GM19438 (cell line): ENCODE data around the gene CSTB.

Experiments
- ATAC-seq: cut with Tn5 transposase; IDR thresholded peaks from one replicate; pipeline ENCODE4 v1.9.1; 2021; ENCODE audit warnings: low read depth; ENCODE audit not compliant: unreplicated experiment

Gene CSTB

DNA sequence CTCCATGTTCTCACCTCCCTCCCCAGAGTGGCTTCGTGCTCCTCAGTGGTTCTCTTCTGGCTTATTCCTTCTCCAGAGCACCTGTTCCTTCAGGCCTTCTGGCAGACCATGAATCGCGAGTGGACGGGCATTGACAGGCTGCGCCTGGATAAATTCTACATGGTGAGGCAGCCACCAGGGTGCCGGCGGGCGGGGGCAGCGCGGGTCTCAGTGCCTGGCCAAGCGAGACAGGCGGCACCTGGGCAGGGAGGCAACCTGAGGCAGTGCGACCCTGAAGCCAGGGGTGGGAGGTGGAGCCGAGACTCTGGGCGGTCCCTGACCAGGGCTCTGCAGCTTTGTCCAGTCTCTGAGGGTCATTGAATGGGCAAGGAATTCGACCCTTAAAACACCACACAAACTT lies 17.1 kb upstream of the CSTB start:
- no peak for ATAC-seq

DNA sequence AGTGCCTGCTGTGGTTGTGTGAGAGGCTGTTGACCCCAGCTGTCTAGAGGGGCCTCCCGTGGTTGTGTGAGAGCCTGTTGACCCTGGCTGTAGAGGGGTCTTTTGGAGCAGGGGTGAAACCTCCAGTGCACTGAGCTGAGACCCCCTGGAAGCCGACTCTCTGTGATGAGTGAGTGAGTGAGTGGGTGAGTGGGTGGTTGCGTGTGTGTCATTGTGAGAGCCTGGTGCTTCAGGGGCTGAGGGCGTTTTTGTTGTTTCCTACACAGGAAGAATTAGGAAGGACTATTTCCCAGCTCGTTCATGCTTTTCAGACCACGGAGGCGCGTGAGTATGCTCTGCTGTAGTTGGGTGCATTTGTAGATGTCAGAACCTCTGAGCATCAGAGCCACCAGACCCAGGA lies 16.3 kb upstream of the CSTB start:
- no peak for ATAC-seq

DNA sequence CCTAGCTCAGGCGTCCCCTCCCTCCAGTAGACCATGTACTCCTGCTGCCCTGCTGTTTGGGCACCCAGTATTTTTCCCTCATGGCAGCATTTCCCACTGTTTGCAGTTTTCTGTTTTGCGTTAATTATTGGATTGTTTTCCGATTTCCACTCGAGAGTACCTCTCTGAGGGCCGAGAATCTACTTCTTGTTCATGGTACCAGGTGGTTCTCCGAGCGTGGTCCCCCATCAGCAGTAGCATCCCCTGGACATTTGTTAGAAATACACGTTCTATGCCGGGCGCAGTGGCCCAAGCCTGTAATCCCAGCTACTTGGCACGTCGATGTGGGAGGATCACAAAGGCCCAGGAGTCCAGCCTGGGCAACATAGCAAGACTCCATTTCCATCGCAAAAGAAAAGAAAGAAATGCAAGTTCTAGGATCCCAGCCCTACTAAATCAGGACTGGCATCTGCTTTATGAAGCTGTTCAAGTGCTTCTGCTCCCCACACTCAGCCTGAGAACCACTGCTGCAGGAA lies 14.0 kb upstream of the CSTB start:
- no peak for ATAC-seq

DNA sequence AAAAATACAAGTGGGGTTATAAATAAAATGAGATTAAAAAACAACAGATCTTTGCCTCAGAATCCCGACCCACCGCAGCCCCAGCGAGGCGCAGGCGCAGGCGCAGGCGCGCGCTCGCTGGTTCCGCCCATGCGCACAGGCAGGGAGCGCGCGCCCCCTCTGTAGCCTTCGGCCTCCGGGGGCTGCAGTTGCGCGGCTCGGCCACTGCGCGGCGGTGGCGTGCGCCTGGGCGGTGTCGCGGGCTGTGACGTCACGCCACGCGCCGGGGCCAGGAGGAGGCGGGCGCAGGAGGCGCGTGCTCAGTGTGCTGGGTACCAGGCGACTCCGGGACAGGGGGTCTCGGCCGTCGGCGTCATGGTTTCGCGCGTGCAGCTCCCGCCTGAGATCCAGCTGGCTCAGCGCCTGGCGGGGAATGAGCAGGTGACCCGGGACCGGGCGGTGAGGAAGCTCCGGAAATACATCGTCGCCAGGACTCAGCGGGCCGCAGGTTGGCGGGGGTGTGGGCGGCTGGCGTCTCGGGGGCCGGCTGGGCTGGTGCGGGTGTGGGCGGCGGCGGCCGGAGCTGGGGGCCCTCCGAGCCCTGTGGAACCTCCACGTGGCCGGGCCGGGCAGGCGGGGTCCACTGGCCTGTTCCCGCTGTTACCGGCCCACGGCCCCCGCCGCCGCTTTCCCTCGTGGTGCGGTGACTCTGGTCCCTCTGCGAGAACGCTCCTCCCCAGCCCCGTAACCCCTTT lies 13.3 kb upstream of the CSTB start, which contains the start of gene RRP1:
Gene RRP1, plus strand, starts transcription at position 302 of the 734 bp plus-strand sequence. Its CDS starts 53 bp downstream, at position 355.
- ATAC-seq = peak; percentile 79

DNA sequence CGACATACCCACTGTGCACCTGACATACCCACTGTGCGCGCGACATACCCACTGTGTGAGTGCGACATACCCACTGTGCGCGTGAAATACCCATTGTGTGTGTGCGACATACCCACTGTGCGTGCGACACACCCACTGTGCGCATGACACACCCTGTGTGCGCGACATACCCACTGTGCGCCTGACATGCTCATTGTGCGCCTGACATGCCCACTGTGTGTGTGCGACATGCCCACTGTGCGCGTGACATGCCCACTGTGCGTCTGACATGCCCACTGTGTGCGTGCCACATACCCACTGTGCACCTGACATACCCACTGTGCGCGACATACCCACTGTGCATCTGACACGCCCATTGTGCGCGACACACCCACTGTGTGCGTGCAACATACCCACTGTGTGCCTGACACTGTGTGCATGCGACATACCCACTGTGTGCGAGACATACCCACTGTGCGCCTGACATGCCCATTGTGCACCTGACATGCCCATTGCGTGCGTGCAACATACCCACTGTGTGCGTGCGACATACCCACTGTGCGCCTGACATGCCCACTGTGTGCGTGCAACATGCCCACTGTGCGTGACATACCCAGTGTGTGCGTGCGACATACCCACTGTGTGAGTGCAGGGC lies 10.8 kb upstream of the CSTB start:
- ATAC-seq = no peak

DNA sequence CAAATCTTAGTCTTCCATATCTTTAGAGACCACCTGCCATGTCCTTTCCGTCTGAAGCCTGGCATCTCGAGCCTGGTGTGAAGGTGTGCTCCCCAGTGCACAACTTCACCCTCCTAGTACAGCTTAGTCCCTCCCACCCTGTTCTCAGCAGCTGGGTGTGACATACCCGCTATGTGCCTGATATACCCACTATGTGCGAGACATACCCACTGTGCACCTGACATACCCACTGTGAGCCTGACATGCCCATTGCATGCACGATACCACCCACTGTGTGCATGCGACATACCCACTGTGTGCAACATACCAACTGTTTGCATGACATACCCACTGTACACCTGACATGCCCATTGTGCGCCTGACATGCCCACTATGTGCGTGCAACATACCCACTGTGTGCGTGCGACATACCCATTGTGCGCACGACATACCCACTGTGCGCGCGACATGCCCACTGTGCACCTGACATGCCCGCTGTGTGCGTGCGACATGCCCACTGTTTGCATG lies 10.2 kb upstream of the CSTB start:
- ATAC-seq = no peak

DNA sequence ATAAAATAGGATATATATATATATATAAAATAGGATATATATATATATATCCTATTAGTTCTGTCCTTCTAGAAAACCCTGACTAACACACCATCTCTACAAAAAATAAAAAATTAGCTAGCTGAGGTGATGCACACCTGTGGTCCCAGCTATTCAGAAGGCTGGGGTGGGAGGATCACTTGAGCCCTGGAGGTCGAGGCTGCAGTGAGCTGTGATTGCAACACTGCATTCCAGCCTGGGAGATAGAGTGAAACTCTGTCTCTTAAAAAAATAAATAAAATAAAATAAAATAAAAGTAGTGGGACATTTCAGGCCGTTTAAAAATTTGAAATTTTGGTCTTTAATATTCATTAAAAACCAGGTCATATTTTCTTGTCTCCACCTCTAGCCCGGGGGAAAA lies 9.0 kb upstream of the CSTB start:
- no peak for ATAC-seq

GRCh38 chr21:43783098-43783700 lies 7.1 kb upstream of the CSTB start:
- ATAC-seq = no peak

- no peak for ATAC-seq
These were observed 6.5 kb upstream of the CSTB start for GRCh38 chr21:43782431-43783097.

DNA sequence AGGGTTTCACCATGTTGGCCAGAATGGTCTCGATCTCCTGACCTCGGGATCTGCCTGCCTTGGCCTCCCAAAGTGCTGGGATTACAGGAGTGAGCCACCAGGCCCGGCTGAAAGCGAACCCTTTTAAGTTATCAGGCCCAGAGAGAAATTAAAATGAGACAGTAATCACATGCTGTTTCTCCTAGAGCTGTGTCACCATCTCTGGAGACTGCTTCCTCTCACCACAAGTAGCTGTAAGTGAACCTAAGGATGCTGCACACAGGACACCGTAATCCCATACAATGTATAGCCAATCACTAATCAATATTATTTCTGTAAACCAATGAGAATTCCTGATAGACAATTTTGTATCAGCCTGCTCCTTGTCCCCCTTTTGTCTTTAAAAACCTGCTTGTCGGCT lies 5.7 kb upstream of the CSTB start:
- no peak for ATAC-seq

GRCh38 chr21:43779660-43780059 lies 3.6 kb upstream of the CSTB start:
- no peak for ATAC-seq

DNA sequence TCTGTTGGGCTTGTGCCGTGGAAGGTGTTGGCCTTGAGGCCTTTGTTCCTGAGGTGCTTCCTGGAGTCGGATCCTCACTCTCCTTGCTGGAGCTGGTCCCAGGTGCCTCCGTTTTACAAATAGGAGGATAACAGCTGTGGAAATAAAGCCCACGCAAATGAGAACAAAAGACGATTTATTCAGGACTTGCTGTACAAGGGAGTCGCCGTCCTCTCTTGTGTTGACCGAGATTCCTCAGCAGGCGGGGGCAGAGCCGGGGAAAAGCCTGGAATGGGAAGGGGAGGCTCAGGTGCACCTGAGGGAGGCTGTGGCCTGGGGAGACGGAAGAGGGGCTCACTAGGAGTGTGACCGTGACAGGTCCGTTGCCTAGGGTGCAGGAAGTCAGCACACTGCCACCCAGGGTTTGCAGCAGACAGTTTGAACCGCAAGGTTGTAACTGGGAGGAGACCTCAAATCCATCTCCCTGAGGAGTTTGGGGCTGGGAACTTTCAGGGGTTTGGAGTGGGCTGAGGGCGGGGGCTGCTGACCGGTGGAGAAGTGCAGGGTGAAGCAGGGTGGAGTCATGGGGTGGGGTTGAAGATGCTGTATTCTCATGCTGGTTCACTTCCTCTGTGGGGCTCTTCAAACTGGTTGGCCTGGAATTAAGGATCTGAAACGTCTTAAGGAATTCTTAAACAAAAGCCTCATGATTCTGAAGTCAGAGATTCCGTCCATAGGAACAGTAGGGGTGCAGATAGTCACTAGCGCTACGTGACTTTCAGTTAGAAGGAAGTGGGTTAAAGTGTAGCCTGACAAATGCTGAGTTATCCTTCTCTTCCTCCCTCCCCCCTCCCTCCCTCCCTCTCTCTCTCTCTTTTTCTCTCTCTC lies 2.6 kb upstream of the CSTB start:
- ATAC-seq = no peak

- ATAC-seq = no peak
These were observed 1.8 kb upstream of the CSTB start for GRCh38 chr21:43777953-43778352.

DNA sequence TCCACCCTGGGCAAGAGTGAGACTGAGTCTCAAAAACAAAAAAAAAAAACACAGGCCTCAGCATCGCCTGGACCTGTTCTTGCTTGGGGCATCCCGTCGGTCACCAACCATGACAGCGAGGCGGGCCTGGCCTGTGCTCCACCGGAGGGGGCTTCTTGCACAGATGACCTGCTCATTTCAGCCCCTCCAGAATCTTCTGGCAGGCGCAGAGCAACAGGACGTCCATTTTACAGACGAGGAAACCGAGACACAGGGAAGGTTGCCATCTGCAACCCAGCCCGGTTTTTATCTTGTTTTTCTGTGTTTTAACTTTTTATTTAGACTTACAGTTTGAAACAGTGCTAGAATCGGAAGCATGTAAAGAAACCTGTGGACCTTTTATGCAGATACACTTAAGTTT lies 918 bp downstream of the CSTB start:
- no peak for ATAC-seq

- ATAC-seq = no peak
These were observed 1.9 kb downstream of the CSTB start for GRCh38 chr21:43774163-43774562.

DNA sequence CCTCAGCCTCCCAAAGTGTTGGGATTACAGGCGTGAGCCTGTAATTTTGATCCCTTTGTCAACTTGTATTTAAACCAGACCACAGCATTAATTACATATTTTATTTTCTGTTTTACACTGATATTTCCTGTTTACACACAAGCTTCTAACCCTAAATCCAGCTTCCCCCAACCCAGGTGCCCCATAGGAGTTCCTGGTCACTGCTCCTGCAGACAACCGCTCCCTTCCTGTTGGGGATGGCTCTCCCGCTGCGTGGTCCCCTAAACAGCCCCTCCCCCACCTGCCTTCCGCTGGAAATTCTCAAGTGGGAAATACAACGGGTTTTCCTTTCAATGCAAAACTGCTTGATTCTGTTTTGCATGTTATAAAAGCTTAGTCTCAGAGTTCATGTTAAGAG lies 3.7 kb downstream of the CSTB start:
- ATAC-seq = no peak

DNA sequence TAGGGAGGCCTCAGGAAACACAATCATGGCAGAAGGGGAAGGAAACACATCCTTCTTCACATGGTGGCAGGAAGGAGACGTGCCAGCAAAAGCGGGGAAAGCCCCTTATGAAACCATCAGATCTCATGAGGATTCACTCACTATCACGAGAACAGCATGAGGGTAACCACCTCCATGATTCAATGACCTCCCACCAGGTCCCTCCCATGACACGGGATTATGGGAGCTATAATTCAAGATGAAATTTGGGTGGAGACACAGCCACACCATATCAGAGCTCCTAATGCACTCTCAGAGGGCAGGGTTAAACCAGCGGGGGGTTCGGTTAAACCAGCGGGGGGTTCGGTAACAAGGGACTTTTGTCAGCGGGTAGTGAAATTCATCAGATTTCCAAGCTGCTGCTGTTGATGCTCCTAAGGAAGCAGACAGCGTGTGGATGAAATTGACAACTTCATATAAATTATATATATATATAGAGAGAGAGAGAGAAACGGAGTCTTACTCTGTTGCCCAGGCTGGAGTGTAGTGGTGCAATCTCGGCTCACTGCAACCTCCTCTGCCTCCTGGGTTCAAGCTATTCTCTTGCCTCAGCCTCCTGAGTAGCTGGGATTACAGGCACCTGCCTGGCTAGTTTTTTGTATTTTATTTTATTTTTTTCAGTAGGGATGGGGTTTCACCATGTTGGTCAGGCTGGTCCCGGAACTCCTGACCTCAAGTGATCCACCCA lies 4.2 kb downstream of the CSTB start:
- ATAC-seq = no peak

DNA sequence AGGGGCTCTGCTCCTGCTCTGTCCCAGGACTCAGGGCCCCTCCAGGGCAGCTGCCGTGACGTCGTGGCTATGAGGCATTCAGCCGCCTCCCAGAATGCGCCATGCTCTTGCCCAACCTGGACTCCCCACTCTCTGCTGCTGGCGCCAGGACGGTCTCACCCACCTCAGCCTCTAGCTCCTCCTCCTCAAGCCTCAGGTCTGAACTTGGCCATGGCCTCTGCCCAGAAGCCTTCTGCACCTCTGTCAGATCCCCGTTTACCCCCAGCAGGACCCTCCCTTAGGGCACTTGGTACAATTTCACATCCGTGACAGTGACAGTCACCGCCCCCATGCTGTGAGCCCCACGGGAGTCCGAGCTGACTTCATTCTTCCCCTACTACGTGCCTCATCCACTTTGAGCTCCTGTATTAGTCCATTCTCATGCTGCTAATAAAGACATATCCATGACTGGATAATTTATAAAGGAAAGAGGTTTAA lies 4.9 kb downstream of the CSTB start:
- ATAC-seq = no peak

GRCh38 chr21:43770066-43770655 lies 5.9 kb downstream of the CSTB start:
- ATAC-seq = no peak
